GM18502 (cell line): Measurements from ENCODE around the gene MYOCOS.
A peak's percentile ranks its signal among the peaks of the same experiment; 100 is the strongest.

ENCODE experiments used
- ATAC-seq: cut with Tn5 transposase; IDR thresholded peaks from one replicate; pipeline ENCODE4 v1.9.1; 2021; ENCODE audit warnings: mild to moderate bottlenecking; ENCODE audit not compliant: unreplicated experiment, poor library complexity

Gene MYOCOS

GRCh38 chr1:171623651-171624331 lies 1.7 kb downstream of the MYOCOS start:
- ATAC-seq = no peak

GRCh38 chr1:171625225-171625624 lies 3.2 kb downstream of the MYOCOS start:
- no peak for ATAC-seq

DNA sequence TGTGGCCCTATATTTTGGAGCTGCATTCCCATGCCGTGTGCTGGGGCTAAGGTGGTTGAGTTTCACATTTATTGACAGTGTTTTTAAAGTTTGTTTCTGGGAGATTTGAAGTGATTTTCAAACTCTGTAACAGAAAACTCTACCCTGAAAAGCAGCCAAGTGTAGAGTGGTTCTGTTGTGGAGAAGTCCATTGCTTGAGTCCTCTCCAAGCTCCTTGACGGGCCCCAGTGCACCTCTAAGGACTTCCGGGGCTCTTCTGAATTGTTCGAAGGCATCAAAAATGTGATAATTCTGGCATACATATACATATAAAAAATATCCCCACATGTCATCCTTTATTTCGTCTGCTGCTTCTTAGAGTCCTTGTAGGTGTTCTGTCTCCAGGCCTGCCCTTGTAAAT lies 5.0 kb downstream of the MYOCOS start:
- ATAC-seq = no peak

DNA sequence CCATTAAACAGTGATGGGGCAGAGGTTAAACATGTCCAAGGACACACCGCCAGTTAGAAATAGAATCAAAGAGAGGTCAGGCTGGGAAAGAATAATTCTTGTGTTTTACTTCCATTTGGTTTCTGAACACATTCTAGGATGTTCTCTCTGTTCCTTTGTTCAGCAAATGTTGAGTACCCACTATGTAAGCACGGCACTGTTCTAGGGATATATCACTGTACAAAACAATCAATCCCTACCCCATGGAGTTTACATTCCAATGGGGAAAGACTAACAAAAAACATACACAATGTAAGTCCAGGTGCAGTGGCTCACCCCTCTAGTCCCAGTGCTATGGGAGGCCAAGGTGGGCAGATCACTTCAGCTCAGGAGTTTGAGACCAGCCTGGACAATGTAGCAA lies 6.2 kb downstream of the MYOCOS start:
- no peak for ATAC-seq

DNA sequence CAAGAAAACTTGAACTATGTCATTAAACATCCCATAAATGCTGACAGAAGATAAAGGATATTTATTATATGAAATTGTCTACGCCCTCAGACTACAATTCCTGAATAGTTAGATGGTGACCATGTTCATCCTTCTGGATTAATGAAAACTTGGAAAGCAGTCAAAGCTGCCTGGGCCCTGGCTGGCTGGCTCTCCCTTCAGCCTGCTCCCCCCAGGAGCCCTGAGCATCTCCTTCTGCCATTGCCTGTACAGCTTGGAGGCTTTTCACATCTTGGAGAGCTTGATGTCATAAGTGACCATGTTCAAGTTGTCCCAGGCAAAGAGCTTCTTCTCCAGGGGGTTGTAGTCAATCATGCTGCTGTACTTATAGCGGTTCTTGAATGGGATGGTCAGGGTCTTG lies 13.6 kb downstream of the MYOCOS start:
- no peak for ATAC-seq

DNA sequence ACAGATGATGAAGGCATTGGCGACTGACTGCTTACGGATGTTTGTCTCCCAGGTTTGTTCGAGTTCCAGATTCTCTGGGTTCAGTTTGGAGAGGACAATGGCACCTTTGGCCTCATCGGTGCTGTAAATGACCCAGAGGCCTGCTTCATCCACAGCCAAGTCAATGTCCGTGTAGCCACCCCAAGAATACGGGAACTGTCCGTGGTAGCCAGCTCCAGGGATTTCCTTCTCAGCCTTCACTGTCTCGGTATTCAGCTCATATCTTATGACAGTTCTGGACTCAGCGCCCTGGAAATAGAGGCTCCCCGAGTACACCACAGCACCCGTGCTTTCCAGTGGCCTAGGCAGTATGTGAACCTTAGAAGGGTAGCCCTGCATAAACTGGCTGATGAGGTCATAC lies 14.1 kb downstream of the MYOCOS start:
- no peak for ATAC-seq

GRCh38 chr1:171637928-171638576 lies 16.0 kb downstream of the MYOCOS start:
- no peak for ATAC-seq

GRCh38 chr1:171640225-171640624 lies 18.2 kb downstream of the MYOCOS start:
- ATAC-seq = no peak

DNA sequence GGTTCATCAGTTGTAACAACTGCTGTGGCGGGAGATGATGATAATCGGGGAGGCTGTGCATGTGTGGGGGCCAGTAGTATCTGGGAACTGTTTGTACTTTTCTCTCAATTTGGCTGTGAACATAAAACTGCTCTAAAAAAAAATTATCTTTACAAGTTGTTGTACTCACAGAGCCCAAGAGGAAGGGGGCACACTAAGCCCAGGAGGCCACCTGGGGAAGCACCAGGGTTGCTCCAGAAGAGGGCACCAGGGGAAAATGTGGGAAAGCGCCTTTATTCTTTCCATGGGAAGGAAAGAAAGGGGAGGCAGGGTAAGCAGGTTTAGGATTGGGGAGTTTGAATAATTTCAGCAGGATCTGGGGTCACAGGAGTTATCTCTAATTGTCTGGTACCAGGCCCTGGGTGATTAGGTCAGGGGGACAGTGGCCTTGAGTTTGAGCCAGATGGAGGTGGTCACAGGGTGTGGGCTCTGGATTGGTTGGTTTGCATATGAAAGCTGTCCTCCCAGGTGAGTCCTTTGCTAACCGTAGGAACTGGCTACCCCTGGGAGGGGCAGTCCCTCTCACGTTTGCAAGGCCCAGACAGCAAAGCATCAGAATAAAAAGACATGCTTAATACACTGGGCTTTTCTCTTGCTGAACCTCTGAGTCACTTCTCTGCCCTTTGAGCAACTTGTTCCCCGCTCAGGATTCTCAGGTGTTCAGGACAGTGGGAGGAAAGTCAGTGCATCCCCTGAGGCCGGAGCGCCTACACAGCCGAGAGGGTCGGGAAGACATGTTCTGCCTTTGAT lies 19.2 kb downstream of the MYOCOS start:
- no peak for ATAC-seq

DNA sequence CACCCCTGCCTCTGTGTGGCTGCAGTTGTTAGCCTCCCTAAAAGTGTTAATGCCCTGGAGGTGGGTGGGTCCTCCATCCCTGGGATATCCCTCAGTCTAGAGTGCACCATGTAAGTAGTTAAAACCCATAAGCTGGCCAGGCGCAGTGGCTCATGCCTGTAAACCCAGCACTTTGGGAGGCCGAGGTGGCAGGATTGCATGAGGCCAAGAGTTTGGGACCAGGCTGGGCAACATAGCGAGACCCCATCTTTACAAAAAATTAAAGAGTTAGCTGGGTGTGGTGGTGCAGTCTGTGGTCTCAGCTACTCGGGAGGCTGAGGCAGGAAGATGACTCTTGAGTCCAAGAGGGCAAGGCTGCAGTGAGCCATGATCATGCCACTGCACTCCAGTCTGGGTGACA lies 20.2 kb downstream of the MYOCOS start:
- ATAC-seq = no peak

- no peak for ATAC-seq
These were observed 21.1 kb downstream of the MYOCOS start for GRCh38 chr1:171643156-171643555.

- no peak for ATAC-seq
These were observed 22.9 kb downstream of the MYOCOS start for GRCh38 chr1:171644805-171645483.

DNA sequence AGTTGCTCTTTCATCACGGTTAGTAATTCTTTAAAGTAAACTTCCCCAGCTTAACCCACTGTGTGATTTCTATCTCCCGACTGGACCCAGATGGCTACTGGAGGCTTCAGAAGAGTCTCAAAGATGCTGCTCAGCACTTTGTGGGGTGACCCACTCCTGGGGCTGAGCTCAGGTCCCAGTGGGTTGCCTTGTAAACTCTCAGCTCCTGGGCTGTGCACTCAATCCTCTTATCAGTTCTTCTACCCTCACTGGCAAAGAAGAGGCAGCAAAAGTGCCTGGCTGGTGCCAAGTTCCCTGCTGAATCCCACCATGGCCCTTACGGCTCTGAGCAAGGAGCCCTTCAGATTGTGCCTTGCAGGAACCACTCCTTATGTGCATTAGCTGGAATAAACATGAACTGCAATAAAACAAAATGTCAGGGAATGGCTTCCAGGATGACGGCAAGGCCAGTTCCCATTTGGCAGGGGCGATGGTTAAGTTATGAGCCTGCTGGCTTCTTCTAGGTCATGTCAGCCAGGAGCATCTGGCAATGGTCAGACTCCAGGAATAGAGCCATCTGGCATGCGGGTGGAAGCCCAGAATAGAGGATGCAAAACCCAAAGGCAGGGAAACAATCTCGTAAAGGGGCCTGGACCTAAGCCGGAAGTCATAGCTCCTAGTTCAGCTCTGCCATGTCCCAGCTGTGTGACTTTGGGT lies 23.7 kb downstream of the MYOCOS start:
- no peak for ATAC-seq

- ATAC-seq = no peak
These were observed 24.2 kb downstream of the MYOCOS start for GRCh38 chr1:171646249-171646560.

GRCh38 chr1:171652234-171652822 lies 30.3 kb downstream of the MYOCOS start, which contains the start of gene MYOC:
TSS of gene MYOC (minus strand) at chr1:171652688. CDS start at chr1:171652611, 77 bp downstream.
- ATAC-seq = no peak

- ATAC-seq = no peak
These were observed 31.8 kb downstream of the MYOCOS start for GRCh38 chr1:171653796-171654195.

DNA sequence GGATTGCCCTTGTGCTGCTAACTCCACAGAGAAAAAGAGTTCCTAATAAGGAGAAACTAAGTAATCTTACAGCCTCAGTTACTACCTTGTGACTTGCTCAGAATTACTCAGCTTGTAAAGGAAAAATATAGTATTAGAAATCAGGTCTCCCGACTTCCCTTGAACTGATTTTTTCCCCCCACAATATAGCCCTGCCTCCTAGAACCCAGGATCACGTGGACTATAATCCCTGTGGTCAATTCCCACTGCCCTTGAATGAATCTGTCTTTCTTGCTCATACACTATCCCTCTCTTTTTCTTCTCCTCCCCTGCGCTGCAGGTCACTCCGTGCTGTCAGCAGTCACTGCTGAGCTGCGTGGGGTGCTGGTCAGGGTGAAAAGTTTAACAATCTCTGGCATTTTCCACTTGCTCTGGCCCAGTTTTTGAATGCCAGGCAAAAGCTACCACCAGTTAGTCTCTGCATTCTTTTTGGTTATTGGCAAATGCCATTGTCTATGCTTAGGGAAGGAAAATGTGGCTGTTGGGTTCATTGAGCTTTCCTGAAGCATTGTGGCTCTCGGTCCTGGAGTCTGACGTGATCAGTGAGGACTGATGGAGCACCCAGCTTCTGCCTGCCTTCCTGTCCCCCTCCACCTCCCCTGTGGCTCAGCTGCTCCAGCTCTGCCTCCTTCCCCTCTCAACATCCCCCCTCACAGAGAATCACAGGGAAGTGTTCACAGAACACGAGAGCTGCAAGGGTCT lies 32.3 kb downstream of the MYOCOS start:
- no peak for ATAC-seq

DNA sequence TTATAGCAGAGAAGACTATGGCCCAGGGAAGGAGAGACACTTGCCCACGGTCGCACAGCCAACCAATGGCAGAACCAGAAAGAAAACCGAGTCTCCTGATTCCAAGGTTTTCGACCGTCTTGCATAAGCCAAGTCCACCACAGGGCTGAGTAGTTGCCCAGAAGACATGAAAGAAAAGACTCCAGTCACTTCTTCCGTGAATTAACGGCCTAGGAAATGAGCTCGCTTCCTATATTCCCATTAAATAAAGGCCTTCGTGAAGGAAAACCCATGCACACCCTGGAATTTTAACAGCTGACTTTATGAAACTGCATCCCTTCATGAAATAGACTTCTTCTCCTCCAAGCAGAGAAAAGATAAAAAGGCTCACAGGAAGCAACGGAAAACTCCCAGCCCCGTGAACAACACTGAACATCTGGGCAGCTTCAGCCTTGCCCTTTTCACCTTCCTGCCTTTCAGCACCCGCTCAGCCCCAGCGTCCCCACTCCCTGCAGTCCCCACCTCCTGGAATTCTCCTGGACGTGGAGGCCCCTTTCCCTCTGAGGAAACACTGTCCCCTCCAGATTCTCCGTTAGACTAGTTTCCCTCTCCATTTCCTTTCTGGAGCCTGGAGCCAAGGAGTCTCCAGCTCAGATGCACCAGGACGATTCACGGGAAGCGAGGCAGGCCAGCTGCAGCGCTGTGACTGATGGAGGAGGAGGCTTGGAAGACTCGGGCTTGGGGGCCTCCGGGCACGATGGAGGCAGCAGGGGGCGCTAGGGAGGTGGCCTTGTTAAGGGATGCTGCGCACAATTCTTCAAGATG lies 33.1 kb downstream of the MYOCOS start:
- ATAC-seq = peak; percentile 74

DNA sequence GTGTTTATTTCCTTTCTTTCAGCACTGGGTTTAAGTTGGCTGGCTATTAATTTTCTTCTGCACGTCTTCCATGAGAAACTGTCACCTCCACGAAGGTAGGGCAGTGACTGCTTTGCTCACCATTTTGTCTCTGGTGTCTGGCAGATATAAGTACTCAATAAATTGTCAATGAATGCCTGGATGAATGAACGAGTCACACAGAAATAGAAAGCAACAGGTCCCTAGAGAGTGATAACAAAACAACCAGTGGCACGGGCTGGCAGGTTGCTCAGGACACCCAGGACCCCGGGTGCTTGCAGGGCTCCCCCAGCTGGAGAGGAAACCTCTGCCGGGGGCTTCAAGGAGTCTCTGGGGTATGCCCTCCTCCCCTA lies 33.7 kb downstream of the MYOCOS start:
- no peak for ATAC-seq
